ENCODE results near the gene KIF15.

Gene KIF15

DNA sequence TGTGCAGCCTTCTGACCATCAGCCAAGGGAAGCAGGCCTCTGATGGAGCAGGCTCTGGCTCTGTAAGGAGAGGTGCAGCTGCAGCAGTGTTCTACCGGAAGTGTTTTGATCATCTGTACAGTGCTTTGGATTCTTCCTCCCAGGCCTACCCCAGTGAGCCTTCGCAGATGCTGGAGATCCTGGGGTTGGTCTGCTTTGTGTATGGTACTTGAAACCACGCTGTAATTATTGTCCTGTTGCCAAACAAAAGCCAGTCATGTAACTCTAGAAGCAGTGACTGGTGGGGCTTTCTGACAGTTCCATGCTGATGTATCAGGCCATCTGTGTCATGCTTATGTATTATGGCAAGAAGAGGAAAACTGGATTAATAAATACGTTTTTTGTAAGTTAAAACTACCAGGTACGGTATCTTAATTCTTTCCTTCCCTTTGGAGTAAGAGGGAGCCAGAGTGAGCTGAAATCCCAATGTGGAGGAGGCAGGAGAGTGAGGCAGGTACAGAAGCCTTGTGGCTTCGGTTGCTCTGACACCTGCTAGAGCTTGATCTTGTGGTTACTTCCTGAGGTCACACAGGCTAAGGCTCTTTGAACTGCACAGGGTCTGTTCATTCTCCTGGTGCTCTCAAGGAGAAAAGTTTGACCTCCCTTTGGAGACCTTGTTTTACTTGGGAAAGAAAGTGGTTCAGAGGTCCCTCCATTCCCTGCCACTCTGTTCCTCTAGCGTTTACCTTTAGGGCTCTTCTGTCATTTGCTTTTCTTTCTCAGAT is 103.9 kb downstream of the KIF15 start:
- Histone ChIP-seq H3K27ac (ENCODE audit: low read length) (peak overlapping the region; percentile 40; the same call in 1 of the 2 replicates), H3K9ac (ENCODE audit: low read length) (no peak overlapping the region), H3K27me3 (replicated peaks; ENCODE audit: insufficient read depth, low read length) (no peaks in the 10 kb centered on the region), H4K20me1 (ENCODE audit: insufficient read depth, low read length) (no peaks in the 10 kb centered on the region), H3K4me1 (ENCODE audit: low read length) (peaks cover 24% of the 10 kb centered on the region), H3F3A (ENCODE audit: insufficient read depth, low read length) (peaks cover 12% of the 10 kb centered on the region), H3K79me2 (ENCODE audit: low read length) (peaks cover 6% of the 10 kb centered on the region), H3K4me3 (ENCODE audit: low read length) (no peak overlapping the region), H3K36me3 (replicated peaks; ENCODE audit: insufficient read depth, low read length) (no peaks in the 10 kb centered on the region), H3K9me2 (replicated peaks; ENCODE audit: insufficient read depth, low read length) (no peaks in the 10 kb centered on the region), H3K9me3 (replicated peaks; ENCODE audit: insufficient read depth, low read length) (no peaks in the 10 kb centered on the region), H2AFZ (ENCODE audit: low read length) (no peak overlapping the region), H3K4me2 (ENCODE audit: low read depth, low read length) (no peak overlapping the region)
- peak; percentile 52 for DNase-seq
- TF ChIP-seq EZH2 (optimal IDR thresholded peaks at IDR 0.05; ENCODE audit: low read depth, low read length) (no peak), EZH2phosphoT487 (IDR thresholded peaks at IDR 0.05; ENCODE audit: low read length) (no peak)
- TF ChIP-seq, protein P1, sequence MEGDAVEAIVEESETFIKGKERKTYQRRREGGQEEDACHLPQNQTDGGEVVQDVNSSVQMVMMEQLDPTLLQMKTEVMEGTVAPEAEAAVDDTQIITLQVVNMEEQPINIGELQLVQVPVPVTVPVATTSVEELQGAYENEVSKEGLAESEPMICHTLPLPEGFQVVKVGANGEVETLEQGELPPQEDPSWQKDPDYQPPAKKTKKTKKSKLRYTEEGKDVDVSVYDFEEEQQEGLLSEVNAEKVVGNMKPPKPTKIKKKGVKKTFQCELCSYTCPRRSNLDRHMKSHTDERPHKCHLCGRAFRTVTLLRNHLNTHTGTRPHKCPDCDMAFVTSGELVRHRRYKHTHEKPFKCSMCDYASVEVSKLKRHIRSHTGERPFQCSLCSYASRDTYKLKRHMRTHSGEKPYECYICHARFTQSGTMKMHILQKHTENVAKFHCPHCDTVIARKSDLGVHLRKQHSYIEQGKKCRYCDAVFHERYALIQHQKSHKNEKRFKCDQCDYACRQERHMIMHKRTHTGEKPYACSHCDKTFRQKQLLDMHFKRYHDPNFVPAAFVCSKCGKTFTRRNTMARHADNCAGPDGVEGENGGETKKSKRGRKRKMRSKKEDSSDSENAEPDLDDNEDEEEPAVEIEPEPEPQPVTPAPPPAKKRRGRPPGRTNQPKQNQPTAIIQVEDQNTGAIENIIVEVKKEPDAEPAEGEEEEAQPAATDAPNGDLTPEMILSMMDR (IDR thresholded peaks at IDR 0.05; ENCODE audit: low read length), result no peak

DNA sequence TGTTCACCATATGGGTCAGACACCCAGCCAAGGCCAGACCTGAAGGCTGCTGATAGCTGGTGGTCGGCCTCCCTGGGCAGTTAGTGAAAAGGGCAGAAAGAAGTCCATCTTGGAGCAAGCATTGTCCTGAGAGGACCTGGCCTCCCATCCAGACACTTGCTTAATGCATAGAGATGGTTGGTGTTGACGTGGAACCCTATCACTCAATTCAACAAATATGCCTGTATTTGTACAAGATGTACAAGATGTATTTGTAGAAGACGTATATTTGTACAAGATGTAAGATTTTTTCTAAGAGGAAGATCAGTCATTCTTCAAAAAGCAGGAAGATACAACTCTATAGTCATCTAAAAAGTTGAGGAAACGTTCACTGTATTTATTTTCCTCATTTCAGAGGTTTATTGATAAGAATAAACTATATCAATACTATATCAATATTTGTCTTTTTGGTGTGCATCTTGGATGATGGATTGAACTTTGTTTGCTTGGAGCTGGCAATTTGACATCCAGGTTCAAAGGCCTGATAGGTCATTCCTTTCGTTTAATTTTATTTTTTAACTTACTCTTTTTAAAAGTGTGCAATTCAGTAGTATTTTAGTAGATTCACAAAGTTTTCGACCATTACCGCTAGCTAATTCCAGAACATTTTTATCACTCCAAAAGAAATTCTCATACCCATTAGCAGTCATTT is 106.0 kb downstream of the KIF15 start:
- no peak for TF ChIP-seq EZH2 (optimal IDR thresholded peaks at IDR 0.05; ENCODE audit: low read depth, low read length)
- TF ChIP-seq, protein P1 (IDR thresholded peaks at IDR 0.05; ENCODE audit: low read length), result no peak
- TF ChIP-seq EZH2phosphoT487 (IDR thresholded peaks at IDR 0.05; ENCODE audit: low read length), result no peak
- no peaks in the 10 kb centered on the region for H3K9me3 ChIP-seq (replicated peaks; ENCODE audit: insufficient read depth, low read length)
- no peak overlapping the region for H2AFZ ChIP-seq (ENCODE audit: low read length)
- H3K27ac ChIP-seq (ENCODE audit: low read length), result no peak overlapping the region
- no peaks in the 10 kb centered on the region for H4K20me1 ChIP-seq (ENCODE audit: insufficient read depth, low read length)
- peaks cover 12% of the 10 kb centered on the region for H3F3A ChIP-seq (ENCODE audit: insufficient read depth, low read length)
- H3K36me3 ChIP-seq (replicated peaks; ENCODE audit: insufficient read depth, low read length), result no peaks in the 10 kb centered on the region
- H3K4me3 ChIP-seq (ENCODE audit: low read length), result no peak overlapping the region
- H3K79me2 ChIP-seq (ENCODE audit: low read length), result peaks cover 3% of the 10 kb centered on the region
- H3K9ac ChIP-seq (ENCODE audit: low read length), result no peak overlapping the region
- DNase-seq, result no peak
- peaks cover 21% of the 10 kb centered on the region for H3K4me1 ChIP-seq (ENCODE audit: low read length)
- H3K27me3 ChIP-seq (replicated peaks; ENCODE audit: insufficient read depth, low read length), result no peaks in the 10 kb centered on the region
- H3K4me2 ChIP-seq (ENCODE audit: low read depth, low read length), result no peak overlapping the region
- no peaks in the 10 kb centered on the region for H3K9me2 ChIP-seq (replicated peaks; ENCODE audit: insufficient read depth, low read length)

DNA sequence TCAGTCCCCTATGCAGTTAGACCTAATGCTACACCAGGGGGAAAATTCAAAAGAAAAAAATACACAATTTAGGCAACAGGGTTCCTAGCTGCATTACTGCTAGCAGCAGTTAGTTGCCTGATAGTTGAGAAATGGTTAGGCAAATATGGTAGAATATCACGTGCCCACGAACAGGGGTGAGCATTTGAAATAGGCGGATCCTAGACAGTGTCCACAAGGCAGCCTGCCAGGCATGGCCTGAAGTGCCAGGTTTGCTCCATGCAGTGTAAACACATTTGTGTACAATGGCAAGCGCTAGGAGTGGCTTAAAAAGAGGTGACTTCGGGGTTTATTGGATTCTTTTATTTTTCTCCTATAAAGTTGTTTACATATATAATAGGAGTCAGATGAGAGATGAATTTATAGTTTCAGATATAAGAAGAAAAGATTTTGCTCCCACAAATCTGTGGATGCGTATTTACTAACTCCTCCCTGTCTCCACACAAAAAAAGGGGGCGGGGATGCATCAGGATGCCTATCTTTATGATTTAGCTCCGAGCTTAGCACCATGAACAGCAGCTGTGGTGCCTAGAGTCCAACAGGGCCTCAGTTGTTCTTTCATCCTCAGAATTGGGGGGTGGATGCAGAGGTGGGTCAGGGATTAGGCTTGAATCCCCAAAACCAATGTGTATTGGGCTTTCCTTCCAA is 108.9 kb downstream of the KIF15 start:
- TF ChIP-seq, protein P1 (IDR thresholded peaks at IDR 0.05; ENCODE audit: low read length), result no peak
- no peak for TF ChIP-seq EZH2phosphoT487 (IDR thresholded peaks at IDR 0.05; ENCODE audit: low read length)
- TF ChIP-seq EZH2 (optimal IDR thresholded peaks at IDR 0.05; ENCODE audit: low read depth, low read length), result no peak
- no peak overlapping the region for H3K4me2 ChIP-seq (ENCODE audit: low read depth, low read length)
- H3K4me1 ChIP-seq (ENCODE audit: low read length), result peaks cover 4% of the 10 kb centered on the region

More for the DNA sequence above, 108.9 kb downstream of the KIF15 start:
- Histone ChIP-seq H2AFZ (ENCODE audit: low read length) (no peak overlapping the region), H3F3A (ENCODE audit: insufficient read depth, low read length) (peaks cover 1% of the 10 kb centered on the region), H4K20me1 (ENCODE audit: insufficient read depth, low read length) (no peaks in the 10 kb centered on the region), H3K9me2 (replicated peaks; ENCODE audit: insufficient read depth, low read length) (no peaks in the 10 kb centered on the region), H3K27me3 (replicated peaks; ENCODE audit: insufficient read depth, low read length) (no peaks in the 10 kb centered on the region), H3K79me2 (ENCODE audit: low read length) (no peaks in the 10 kb centered on the region), H3K9me3 (replicated peaks; ENCODE audit: insufficient read depth, low read length) (no peaks in the 10 kb centered on the region), H3K27ac (ENCODE audit: low read length) (no peak overlapping the region), H3K36me3 (replicated peaks; ENCODE audit: insufficient read depth, low read length) (no peaks in the 10 kb centered on the region), H3K9ac (ENCODE audit: low read length) (no peak overlapping the region), H3K4me3 (ENCODE audit: low read length) (no peak overlapping the region)
- no peak for DNase-seq
